GM15510 (cell line): ENCODE data around the gene RDH8.

Experiments
- POLR2A ChIP-seq: IDR thresholded peaks from 3 replicates; pipeline ENCODE4 v1.6.1; 2011; ENCODE audit warnings: borderline replicate concordance; ENCODE audit not compliant: insufficient read length; ENCODE audit errors: extremely low read depth

The RDH8 gene, protein sequence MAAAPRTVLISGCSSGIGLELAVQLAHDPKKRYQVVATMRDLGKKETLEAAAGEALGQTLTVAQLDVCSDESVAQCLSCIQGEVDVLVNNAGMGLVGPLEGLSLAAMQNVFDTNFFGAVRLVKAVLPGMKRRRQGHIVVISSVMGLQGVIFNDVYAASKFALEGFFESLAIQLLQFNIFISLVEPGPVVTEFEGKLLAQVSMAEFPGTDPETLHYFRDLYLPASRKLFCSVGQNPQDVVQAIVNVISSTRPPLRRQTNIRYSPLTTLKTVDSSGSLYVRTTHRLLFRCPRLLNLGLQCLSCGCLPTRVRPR

GRCh38 chr19:10013316-10013715 lies at the start of gene RDH8:
RDH8 (plus strand) TSS chr19:10013483; CDS start chr19:10013498, 15 bp downstream.
- TF ChIP-seq POLR2A, result no peak

DNA sequence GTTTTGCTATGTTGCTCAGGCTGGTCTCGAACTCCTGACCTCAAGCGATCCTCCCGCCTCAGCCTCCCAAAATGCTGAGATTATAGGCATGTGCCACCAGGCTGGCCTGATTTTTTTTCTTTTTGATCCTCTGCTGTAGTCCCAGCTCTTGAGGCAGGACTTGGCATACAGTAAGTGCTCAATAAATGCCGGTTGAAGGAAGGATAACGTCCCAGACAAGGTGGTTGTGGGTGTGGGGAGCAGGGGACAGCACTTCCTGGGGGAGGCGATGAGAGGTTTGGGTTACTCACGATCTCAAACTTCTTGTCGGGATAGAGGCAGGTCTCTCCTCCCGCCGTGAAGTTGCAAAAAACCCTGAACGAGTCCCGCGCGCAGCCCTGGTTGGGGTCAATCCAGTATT lies 47.3 kb upstream of the RDH8 start:
- no peak for TF ChIP-seq POLR2A

GRCh38 chr19:9966448-9966847 lies 46.8 kb upstream of the RDH8 start:
- TF ChIP-seq POLR2A, result no peak

GRCh38 chr19:9967326-9967725 lies 46.0 kb upstream of the RDH8 start:
- no peak for TF ChIP-seq POLR2A

GRCh38 chr19:9968820-9969687 lies 44.2 kb upstream of the RDH8 start:
- no peak for TF ChIP-seq POLR2A

- TF ChIP-seq POLR2A, result no peak
Measured at GRCh38 chr19:9969688-9969975, 43.7 kb upstream of the RDH8 start.

- TF ChIP-seq POLR2A, result no peak
Measured at GRCh38 chr19:9970481-9970880, 42.8 kb upstream of the RDH8 start.

DNA sequence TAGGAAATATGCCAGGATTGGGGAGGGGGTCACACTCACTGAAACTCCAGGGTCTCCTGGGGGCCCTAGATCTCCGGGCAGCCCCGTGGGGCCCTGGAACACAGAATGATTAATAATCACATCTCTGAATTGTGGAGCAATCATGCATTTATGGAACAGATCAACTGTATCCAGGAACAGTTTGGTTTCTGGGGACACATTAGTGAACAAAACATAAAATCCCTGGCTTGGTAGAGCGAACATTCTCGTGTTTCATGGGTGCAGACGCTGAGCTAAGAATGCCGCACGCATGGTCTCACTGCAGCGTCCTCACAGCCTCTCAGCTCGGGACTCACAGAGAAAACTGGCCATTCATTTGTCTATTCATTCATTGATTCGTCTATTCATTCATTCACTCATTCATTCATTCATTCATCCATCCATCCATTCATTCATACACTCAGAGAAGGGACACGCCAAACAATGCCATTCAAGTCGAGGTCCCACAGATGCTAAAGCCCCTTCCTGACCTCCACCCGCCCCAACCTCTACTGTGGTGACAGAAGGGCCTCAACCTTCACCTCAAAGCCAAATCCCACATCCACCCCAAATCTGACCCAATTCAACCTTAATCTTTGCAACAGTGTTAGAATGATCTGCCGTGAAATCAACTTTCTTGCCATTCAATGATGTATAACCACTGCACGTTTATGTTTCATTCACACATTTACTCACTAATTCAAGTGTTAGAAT lies 42.0 kb upstream of the RDH8 start:
- TF ChIP-seq POLR2A, result no peak

DNA sequence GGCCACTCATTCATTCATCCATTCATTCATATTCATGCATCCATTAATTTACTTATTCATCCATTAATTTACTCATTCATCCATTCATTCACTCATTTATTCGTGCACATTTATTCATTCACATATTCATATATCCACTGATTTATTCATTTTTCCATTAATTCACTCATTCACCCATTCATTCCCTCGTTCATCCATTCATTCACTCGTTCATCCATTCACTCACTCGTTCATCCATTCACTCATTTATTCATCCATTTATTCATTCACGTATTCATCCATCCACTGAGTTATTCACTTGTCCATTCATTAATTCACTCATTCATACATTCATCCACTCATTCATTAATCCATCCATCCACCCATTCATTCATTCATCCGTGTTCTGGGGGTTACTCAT lies 41.2 kb upstream of the RDH8 start:
- TF ChIP-seq POLR2A, result no peak

DNA sequence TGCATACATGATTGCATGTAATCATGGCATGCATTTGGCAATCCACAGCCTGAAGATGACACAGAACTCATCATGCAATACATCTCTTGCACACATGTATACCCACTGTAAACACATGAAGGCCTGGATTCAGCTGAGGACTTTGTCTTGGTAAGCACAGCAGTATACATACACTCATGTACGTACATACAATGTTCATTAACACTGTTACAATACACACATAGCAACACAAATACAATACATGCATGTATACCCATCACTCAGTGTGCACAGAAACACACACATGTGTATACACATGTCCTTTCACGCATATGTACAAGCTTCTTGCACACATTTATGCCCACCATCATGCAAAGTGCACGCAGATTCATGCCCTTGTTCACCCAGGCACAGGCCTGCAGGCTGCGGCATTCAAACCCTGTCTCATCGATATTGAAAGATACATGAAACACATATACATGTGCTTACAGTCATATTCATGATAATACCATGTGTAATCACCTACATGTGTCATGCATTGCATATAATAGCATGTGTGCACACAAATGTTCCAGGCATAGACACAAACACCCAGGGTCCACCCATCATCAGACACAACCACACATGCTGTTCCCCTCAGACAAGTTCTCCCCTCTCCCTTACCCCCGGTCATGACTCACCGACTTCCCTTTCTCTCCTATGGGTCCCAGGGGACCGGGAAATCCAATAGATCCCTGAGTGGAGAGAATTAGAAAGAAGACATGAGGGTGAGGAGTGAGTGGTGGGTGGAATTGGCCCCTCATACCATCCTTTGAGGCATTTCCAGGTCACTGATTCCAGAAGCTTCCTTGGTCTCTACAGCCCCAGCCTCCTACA lies 31.6 kb upstream of the RDH8 start:
- TF ChIP-seq POLR2A, result no peak

- no peak for TF ChIP-seq POLR2A
Measured at GRCh38 chr19:9986787-9987281, 26.4 kb upstream of the RDH8 start.

GRCh38 chr19:9989504-9989903 lies 23.8 kb upstream of the RDH8 start:
- TF ChIP-seq POLR2A, result no peak

- no peak for TF ChIP-seq POLR2A
Measured at GRCh38 chr19:9991425-9992191, 21.7 kb upstream of the RDH8 start.

DNA sequence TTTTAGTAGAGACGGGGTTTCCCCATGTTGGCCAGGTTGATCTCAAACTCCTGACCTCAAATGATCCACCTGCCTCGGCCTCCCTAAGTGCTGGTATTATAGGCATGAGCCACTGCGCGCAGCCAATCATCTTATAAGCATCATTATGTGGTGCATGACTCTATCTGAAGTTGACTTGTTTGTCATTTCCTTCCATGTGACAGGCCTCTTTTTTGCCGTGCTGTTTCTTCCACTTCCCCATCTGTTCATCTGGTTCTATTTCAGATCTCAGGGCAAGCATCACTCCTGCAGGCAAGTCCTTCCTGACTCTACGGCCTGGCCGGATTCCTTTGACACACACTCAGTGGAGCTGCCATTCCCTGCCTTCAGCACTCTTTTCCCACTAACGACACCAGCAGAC lies 18.2 kb upstream of the RDH8 start:
- TF ChIP-seq POLR2A, result no peak
